ENCODE measurements around the gene SH3D21. TPM values are rescaled to one million over a fixed set of nuclear protein-coding genes. Genes with fewer than 3 reads are reported as not detected.

Gene SH3D21
- total RNA-seq, 2 experiments from 2014 or later: 1.9 to 2.6 TPM

DNA sequence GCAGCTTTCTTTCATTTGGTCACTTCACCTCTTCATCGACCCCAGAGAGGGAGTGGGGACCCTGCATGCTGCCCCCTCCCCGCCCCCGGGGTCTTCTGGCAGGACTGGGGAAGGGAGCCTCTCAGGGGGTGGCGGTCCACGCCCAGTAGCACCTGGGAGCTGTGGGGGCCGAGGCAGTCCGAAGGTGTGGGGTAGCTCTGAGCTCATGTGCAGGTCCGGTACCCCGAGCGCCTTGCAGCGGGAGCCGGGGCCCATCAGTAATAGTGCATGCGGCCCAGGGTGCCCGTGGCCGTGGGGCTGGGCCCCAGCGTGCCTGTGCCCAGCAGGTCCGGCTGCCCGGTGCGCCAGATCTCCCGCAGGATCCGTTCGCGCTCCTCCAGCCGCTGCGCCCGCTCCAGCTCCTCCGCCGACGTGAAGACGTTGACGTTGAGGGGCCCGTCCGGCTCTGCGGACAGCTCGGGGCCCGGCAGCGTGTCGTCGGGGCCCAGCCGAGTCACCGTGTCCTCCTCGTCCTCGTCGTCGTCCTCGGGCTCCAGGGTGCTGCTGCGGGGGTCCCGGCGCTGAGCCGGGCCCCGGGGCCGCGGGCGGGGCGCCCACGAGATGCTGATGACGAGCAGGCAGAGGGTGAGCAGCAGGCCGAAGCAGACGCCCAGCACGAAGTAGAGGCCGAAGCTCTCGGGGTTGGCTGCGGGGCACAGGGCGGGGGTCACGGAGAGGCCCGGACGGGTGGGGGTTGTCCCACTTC lies 16.0 kb downstream of the SH3D21 start:
- Histone ChIP-seq H3K27me3 (ENCODE audit: control insufficient read depth in 1 of 2, insufficient read depth in 2 of 2, low read length in 2 of 2) (no peaks in the 10 kb centered on the region), H3K9me3 (ENCODE audit: control insufficient read depth in 1 of 2, insufficient read depth in 1 of 2, low read length in 2 of 2) (no peaks in the 10 kb centered on the region), H3K4me3 (ENCODE audit: low read length) (peak overlapping the region; percentile 61), H3K27ac (ENCODE audit: low read depth in 1 of 2, low read length in 2 of 2) (no peak overlapping the region), H3K36me3 (ENCODE audit: insufficient read depth, low read length) (no peaks in the 10 kb centered on the region), H3K4me1 (ENCODE audit: insufficient read depth, low read length) (peaks cover 42% of the 10 kb centered on the region)
- Mint-ChIP-seq H3K36me3 (ENCODE audit: low read depth) (no peaks in the 10 kb centered on the region), H3K9me3 (no peaks in the 10 kb centered on the region), H3K4me1 (ENCODE audit: low read depth) (peaks cover 30% of the 10 kb centered on the region), H3K4me3 (peak overlapping the region; percentile 82), H3K27ac (peak overlapping the region; percentile 17), H3K27me3 (no peaks in the 10 kb centered on the region)
- ATAC-seq (ENCODE audit: poor library complexity): no peak
- intact Hi-C loops (cut with DNase I, micrococcal nuclease): loop anchor here in 1 of 2 experiments (5.0 kb wide), 1 partner anchor 45 kb away; no protein-coding TSS in a partner anchor
- TF ChIP-seq, protein P1, sequence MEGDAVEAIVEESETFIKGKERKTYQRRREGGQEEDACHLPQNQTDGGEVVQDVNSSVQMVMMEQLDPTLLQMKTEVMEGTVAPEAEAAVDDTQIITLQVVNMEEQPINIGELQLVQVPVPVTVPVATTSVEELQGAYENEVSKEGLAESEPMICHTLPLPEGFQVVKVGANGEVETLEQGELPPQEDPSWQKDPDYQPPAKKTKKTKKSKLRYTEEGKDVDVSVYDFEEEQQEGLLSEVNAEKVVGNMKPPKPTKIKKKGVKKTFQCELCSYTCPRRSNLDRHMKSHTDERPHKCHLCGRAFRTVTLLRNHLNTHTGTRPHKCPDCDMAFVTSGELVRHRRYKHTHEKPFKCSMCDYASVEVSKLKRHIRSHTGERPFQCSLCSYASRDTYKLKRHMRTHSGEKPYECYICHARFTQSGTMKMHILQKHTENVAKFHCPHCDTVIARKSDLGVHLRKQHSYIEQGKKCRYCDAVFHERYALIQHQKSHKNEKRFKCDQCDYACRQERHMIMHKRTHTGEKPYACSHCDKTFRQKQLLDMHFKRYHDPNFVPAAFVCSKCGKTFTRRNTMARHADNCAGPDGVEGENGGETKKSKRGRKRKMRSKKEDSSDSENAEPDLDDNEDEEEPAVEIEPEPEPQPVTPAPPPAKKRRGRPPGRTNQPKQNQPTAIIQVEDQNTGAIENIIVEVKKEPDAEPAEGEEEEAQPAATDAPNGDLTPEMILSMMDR (IDR thresholded peaks at IDR 0.05): no peak
- DNase-seq: no peak
- ChIA-PET POLR2A (interaction anchor here (1.4 to 3.1 kb wide), 3 partner anchors 16 to 98 kb away, joined by 6 to 19 read pairs (median 7); partner anchors contain the start of genes LSM10, SH3D21 and THRAP3), CTCF (no interaction called here)

DNA sequence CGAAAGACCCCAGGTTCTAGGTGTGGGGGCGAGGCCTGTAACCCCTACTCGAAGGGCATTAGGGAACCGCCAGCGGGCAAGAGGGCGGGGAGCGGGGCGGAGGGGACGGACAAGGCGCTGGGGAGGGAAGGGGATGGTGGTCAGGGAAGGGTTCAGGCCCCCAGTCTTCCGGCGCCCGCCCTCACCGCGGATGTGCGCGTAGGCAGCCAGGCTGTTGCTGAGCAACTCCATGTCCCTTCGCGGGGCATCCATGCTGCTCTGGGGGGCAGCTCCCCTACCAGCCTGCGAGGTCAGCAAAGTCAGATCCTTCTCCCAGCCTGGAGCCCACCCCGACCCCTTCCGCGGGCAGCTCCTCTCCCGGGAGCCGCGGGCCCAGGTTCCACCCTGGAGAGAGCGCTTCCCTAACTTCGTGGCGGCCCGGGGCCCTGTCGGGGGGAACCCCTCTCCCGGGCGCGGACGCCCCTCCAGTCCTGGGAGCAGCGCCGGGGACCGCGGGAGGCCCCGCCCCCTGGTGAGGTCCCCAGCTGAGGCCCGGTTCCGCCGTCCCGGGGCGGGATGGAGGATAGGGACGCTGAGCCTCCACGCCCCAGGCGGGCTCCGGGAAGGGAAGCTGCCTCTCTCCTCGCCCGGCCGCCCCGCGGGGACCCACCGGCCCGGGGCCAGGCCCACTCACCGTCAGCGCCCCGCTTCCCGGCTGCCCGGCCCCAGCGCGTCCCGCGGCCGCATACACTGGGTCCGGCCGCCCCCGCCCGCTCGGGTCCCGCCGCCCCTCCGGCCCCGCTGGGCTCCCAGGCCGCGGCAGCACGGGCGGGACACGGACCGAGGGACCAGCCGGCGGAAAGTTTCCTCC lies 16.8 kb downstream of the SH3D21 start:
- H3K27ac Mint-ChIP-seq: no peak overlapping the region
- Histone ChIP-seq H3K9me3 (ENCODE audit: control insufficient read depth in 1 of 2, insufficient read depth in 1 of 2, low read length in 2 of 2) (no peaks in the 10 kb centered on the region), H3K4me3 (ENCODE audit: low read length) (peak overlapping the region; percentile 61), H3K4me1 (ENCODE audit: insufficient read depth, low read length) (peaks cover 42% of the 10 kb centered on the region), H3K27me3 (ENCODE audit: control insufficient read depth in 1 of 2, insufficient read depth in 2 of 2, low read length in 2 of 2) (no peaks in the 10 kb centered on the region), H3K36me3 (ENCODE audit: insufficient read depth, low read length) (no peaks in the 10 kb centered on the region), H3K27ac (ENCODE audit: low read depth in 1 of 2, low read length in 2 of 2) (no peak overlapping the region)
- no peaks in the 10 kb centered on the region for H3K36me3 Mint-ChIP-seq (ENCODE audit: low read depth)
- no peaks in the 10 kb centered on the region for H3K27me3 Mint-ChIP-seq
- ChIA-PET CTCF (interaction anchor here (1.6 kb wide), 1 partner anchor 17 kb away, joined by 5 read pairs; the partner anchor contains the start of gene SH3D21), POLR2A (interaction anchor here (1.4 to 3.1 kb wide), 5 partner anchors 16 to 99 kb away, joined by 6 to 19 read pairs (median 6); partner anchors contain the start of genes LSM10, SH3D21 and THRAP3)
- TF ChIP-seq, protein P1 (IDR thresholded peaks at IDR 0.05): no peak
- intact Hi-C loops (cut with DNase I, micrococcal nuclease): loop anchor here in 1 of 2 experiments (5.0 kb wide), 1 partner anchor 44 kb away; no protein-coding TSS in a partner anchor
- H3K4me3 Mint-ChIP-seq: peak overlapping the region; percentile 82
- peak in 6 of 14 experiments; percentile 16 to 60 (median 35) for DNase-seq
- H3K9me3 Mint-ChIP-seq: no peaks in the 10 kb centered on the region
- peaks cover 30% of the 10 kb centered on the region for H3K4me1 Mint-ChIP-seq (ENCODE audit: low read depth)
- peak; percentile 40 for ATAC-seq (ENCODE audit: poor library complexity)
